T-helper 1 cell treated with Interleukin-12 subunit alpha and Interleukin-12 subunit beta and Interleukin-4 antibody, amounts not matched to agents 30 μg/mL and 1 μg/mL, for 36 hours (primary cell): ENCODE data around the gene RBL1.
"Not testable (repeated sequence)": the region's sequence is repeated elsewhere in the genome, so short reads cannot be mapped to it uniquely, and the experiment has no call there.

Experiments
- H3K27ac Mint-ChIP-seq: one replicate; pipeline ENCODE4 v1.8.0; 2021; ENCODE audit warnings: mild to moderate bottlenecking, mixed read lengths
- H3K27me3 Mint-ChIP-seq: one replicate; pipeline ENCODE4 v1.8.0; 2021; ENCODE audit warnings: low read depth, mixed read lengths
- H3K36me3 Mint-ChIP-seq: one replicate; pipeline ENCODE4 v1.8.0; 2021; ENCODE audit warnings: low read depth, mixed read lengths
- H3K4me1 Mint-ChIP-seq: one replicate; pipeline ENCODE4 v1.8.0; 2021; ENCODE audit warnings: low read depth, mixed read lengths
- H3K4me3 Mint-ChIP-seq: one replicate; pipeline ENCODE4 v1.8.0; 2021; ENCODE audit warnings: mild to moderate bottlenecking, moderate library complexity, mixed read lengths
- H3K9me3 Mint-ChIP-seq: one replicate; pipeline ENCODE4 v1.8.0; 2021; ENCODE audit warnings: mixed read lengths

The RBL1 gene

DNA sequence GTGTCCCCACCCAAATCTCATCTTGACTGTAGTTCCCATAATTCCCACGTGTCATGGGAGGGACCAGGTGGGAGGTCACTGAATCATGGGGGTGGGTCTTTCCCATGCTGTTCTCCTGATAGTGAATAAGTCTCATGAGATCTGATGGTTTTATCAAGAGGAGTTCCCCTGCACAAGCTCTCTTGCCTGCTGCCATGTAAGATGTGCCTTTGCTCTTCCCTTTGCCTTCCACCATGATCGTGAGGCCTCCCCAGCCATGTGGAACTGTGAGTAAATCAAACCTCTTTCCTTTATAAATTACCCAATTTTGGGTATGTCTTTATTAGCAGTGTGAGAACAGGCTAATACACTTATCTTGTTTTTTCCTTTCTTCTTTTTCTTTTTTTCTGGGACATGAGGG is 56.4 kb downstream of the RBL1 start:
- H3K4me3 Mint-ChIP-seq, H3K27me3 Mint-ChIP-seq, H3K9me3 Mint-ChIP-seq, H3K27ac Mint-ChIP-seq: not testable (repeated sequence)
- H3K36me3 Mint-ChIP-seq: peaks cover 48% of the 10 kb centered on the region
- peaks cover 16% of the 10 kb centered on the region for H3K4me1 Mint-ChIP-seq

DNA sequence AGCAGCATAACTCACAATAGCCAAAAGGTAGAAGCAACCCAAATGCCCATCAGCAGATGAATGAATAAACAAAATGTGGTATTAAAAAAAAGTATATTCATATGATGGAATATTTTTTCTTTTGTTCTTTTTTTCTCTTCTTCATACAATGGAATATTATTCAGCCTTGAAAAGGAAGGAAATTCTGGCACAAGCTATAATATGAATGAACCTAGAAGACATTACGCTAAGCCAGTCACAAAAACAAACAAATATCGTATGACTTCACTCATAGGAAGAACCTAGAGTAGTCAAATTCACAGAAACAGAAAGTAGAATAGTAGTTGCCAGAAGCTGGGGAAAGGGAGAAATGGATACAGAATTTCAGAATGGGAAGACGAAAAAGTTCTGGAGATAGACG is 63.7 kb downstream of the RBL1 start:
- no peaks in the 10 kb centered on the region for H3K27me3 Mint-ChIP-seq
- no peak overlapping the region for H3K4me3 Mint-ChIP-seq
- H3K9me3 Mint-ChIP-seq: peaks cover 8% of the 10 kb centered on the region
- H3K36me3 Mint-ChIP-seq: peaks cover 46% of the 10 kb centered on the region
- peaks cover 6% of the 10 kb centered on the region for H3K4me1 Mint-ChIP-seq
- no peak overlapping the region for H3K27ac Mint-ChIP-seq

DNA sequence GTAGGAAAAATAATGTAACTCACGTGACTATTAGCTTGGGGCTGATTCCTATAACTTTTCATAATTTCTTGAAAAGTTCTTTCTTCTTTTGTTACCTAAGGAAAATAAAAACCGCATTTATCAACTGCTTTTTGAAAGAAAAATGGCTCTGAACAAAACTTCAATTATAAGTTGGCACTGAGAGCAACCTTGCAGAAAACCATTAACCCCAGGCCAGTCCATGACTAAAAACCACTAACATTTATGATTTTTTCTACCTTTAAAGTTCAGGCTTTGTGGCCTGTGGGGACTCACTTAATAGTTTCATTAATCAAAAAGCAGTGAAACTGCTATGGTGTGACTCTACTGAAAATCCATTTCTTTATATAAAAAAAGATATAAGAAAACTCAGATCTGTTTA is 75.2 kb downstream of the RBL1 start:
- Mint-ChIP-seq H3K27me3 (no peaks in the 10 kb centered on the region), H3K27ac (no peak overlapping the region), H3K36me3 (peaks cover 35% of the 10 kb centered on the region), H3K9me3 (no peaks in the 10 kb centered on the region), H3K4me1 (peaks cover 21% of the 10 kb centered on the region), H3K4me3 (no peak overlapping the region)

- H3K27ac Mint-ChIP-seq, H3K9me3 Mint-ChIP-seq, H3K4me3 Mint-ChIP-seq, H3K27me3 Mint-ChIP-seq: not testable (repeated sequence)
- Mint-ChIP-seq H3K36me3 (peaks cover 18% of the 10 kb centered on the region), H3K4me1 (peaks cover 27% of the 10 kb centered on the region)
Measured at GRCh38 chr20:37012631-37013030, 83.2 kb downstream of the RBL1 start.

DNA sequence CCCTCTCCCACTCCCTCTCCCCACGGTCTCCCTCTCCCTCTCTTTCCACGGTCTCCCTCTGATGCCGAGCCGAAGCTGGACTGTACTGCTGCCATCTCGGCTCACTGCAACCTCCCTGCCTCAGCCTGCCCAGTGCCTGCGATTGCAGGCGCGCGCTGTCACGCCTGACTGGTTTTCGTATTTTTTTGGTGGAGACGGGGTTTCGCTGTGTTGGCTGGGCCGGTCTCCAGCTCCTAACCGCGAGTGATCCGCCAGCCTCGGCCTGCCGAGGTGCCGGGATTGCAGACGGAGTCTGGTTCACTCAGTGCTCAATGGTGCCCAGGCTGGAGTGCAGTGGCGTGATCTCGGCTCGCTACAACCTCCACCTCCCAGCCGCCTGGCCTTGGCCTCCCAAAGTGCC is 83.9 kb downstream of the RBL1 start:
- H3K27ac Mint-ChIP-seq, H3K9me3 Mint-ChIP-seq, H3K4me3 Mint-ChIP-seq, H3K27me3 Mint-ChIP-seq: not testable (repeated sequence)
- Mint-ChIP-seq H3K4me1 (peaks cover 24% of the 10 kb centered on the region), H3K36me3 (peaks cover 12% of the 10 kb centered on the region)

- Mint-ChIP-seq H3K4me3 (no peak overlapping the region), H3K27ac (no peak overlapping the region)
Measured at GRCh38 chr20:37011147-37011546, 84.7 kb downstream of the RBL1 start.

DNA sequence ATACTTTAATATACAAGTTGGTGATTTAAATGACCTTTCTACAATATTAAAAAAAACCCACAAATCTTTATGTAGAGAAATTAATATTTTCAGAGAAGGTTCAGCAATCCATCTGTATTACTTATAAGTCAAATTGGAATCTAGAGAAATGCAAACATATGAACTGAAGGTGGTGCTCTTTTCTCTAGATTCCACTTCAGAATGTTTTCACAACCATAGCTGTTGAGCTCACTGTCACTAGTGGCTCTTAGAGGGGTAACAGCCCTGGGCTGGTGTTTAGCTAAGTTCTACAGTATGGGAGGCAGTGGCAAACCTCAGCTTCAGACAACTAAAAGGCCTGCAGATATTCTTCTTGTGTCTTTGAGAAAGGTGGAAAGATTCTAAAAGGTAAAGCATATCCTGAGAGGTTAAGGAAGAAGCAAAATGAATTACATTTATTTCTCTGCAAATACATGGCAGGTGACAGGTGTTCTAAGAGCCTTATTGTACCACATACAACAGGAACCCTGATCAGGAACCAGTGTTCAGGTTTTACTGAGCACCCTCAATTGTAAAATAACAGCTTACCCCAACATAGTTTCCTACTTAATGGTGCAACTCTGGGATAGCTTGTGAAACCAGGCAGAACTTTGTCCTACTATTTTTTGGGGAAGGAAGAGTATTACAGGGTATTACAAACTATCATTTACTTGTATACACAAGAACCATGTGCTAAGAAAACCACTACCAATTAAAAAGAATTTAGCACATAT is 87.7 kb downstream of the RBL1 start:
- Mint-ChIP-seq H3K4me3 (no peak overlapping the region), H3K27ac (peak overlapping the region; percentile 76), H3K9me3 (no peaks in the 10 kb centered on the region), H3K36me3 (peaks cover 11% of the 10 kb centered on the region), H3K27me3 (no peaks in the 10 kb centered on the region), H3K4me1 (peaks cover 15% of the 10 kb centered on the region)

More at GRCh38 chr20:37011147-37011546, 84.7 kb downstream of the RBL1 start:
- peaks cover 19% of the 10 kb centered on the region for H3K4me1 Mint-ChIP-seq
- H3K36me3 Mint-ChIP-seq: peaks cover 8% of the 10 kb centered on the region
- H3K27me3 Mint-ChIP-seq: no peaks in the 10 kb centered on the region
- no peaks in the 10 kb centered on the region for H3K9me3 Mint-ChIP-seq

GRCh38 chr20:37005062-37005942 is 90.5 kb downstream of the RBL1 start:
- H3K36me3 Mint-ChIP-seq: peaks cover 15% of the 10 kb centered on the region
- H3K9me3 Mint-ChIP-seq, H3K27me3 Mint-ChIP-seq, H3K27ac Mint-ChIP-seq, H3K4me3 Mint-ChIP-seq: not testable (repeated sequence)
- H3K4me1 Mint-ChIP-seq: peaks cover 15% of the 10 kb centered on the region

DNA sequence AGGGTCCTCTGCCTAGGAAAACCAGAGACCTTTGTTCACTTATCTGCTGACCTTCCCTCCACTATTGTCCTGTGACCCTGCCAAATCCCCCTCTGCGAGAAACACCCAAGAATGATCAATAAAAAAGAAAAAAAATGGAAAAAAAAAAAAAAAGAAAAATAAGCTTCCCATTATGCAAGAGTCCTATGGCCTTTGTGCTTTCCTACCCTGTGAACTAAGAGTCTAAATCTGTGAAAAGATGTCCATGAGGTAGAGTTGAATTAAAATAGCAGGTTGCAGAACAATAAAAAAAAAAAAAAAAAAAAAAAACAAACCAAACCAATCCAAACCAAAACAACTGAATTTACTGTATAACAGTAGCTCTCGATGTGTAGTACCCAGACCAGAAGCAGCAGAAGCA is 94.2 kb downstream of the RBL1 start:
- H3K9me3 Mint-ChIP-seq, H3K27ac Mint-ChIP-seq, H3K27me3 Mint-ChIP-seq, H3K4me1 Mint-ChIP-seq, H3K4me3 Mint-ChIP-seq: not testable (repeated sequence)
- peaks cover 25% of the 10 kb centered on the region for H3K36me3 Mint-ChIP-seq

- H3K9me3 Mint-ChIP-seq, H3K4me3 Mint-ChIP-seq: not testable (repeated sequence)
Measured at GRCh38 chr20:37000171-37000570, 95.6 kb downstream of the RBL1 start.

GRCh38 chr20:36998652-36999051 is 97.1 kb downstream of the RBL1 start:
- peaks cover 6% of the 10 kb centered on the region for H3K9me3 Mint-ChIP-seq
- H3K36me3 Mint-ChIP-seq: peaks cover 47% of the 10 kb centered on the region
- peak overlapping the region; percentile 76 for H3K27ac Mint-ChIP-seq
- no peaks in the 10 kb centered on the region for H3K27me3 Mint-ChIP-seq
- peaks cover 4% of the 10 kb centered on the region for H3K4me1 Mint-ChIP-seq
- no peak overlapping the region for H3K4me3 Mint-ChIP-seq

More at GRCh38 chr20:37000171-37000570, 95.6 kb downstream of the RBL1 start:
- H3K27me3 Mint-ChIP-seq, H3K4me1 Mint-ChIP-seq, H3K27ac Mint-ChIP-seq: not testable (repeated sequence)
- peaks cover 36% of the 10 kb centered on the region for H3K36me3 Mint-ChIP-seq

DNA sequence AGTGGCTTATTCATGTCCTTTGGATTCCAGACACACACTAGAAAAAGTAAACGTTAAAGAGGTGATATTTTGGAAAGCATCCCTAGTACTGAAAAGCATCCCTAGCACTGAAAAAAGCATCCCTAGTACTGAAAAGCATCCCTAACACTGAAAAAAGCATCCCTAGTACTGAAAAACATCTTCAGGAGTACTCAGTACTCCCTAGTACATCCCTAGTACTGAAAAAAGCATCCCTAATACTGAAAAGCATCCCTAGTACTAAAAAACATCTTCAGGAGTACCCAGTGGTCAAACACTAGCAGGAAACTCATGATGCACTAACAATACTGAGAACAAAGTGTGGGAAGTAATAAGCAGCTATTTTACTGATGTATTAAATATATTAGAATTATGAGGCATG is 98.7 kb downstream of the RBL1 start:
- Mint-ChIP-seq H3K27ac (no peak overlapping the region), H3K36me3 (peaks cover 47% of the 10 kb centered on the region), H3K4me3 (no peak overlapping the region), H3K9me3 (peaks cover 13% of the 10 kb centered on the region), H3K27me3 (no peaks in the 10 kb centered on the region), H3K4me1 (peaks cover 2% of the 10 kb centered on the region)

- Mint-ChIP-seq H3K36me3 (peaks cover 49% of the 10 kb centered on the region), H3K9me3 (peaks cover 13% of the 10 kb centered on the region)
- H3K4me3 Mint-ChIP-seq, H3K4me1 Mint-ChIP-seq, H3K27me3 Mint-ChIP-seq, H3K27ac Mint-ChIP-seq: not testable (repeated sequence)
Measured at GRCh38 chr20:36994221-36994620, 101.6 kb downstream of the RBL1 start.

DNA sequence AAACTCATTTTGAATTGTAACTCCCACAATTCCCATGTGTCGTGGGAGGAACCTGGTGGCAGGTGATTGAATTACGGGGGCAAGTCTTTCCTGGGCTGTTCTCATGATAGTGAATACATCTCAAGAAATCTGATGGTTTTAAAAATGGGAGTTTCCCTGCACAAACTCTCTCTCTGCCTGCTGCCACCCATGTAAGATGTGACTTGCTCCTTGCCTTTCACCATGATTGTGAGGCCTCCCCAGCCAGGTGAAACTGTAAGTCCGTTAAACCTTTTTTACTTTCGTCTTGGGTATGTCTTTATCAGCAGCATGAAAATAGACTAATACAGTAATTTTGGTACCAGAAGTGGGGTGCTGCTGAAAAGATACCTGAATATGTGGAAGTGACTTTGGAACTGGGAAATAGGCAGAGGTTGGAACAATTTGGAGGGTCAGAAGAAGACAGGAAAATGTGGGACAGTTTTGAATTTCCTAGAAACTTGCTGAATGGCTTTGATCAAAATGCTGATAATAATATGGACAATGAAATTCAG is 102.9 kb downstream of the RBL1 start:
- no peak overlapping the region for H3K27ac Mint-ChIP-seq
- peaks cover 20% of the 10 kb centered on the region for H3K4me1 Mint-ChIP-seq
- H3K9me3 Mint-ChIP-seq: peaks cover 13% of the 10 kb centered on the region
- H3K27me3 Mint-ChIP-seq: no peaks in the 10 kb centered on the region
- H3K4me3 Mint-ChIP-seq: no peak overlapping the region
- H3K36me3 Mint-ChIP-seq: peaks cover 45% of the 10 kb centered on the region

GRCh38 chr20:36991703-36992102 is 104.1 kb downstream of the RBL1 start:
- no peaks in the 10 kb centered on the region for H3K27me3 Mint-ChIP-seq
- H3K36me3 Mint-ChIP-seq: peaks cover 41% of the 10 kb centered on the region
- peaks cover 13% of the 10 kb centered on the region for H3K9me3 Mint-ChIP-seq
- no peak overlapping the region for H3K27ac Mint-ChIP-seq
- H3K4me3 Mint-ChIP-seq: no peak overlapping the region
- H3K4me1 Mint-ChIP-seq: peaks cover 22% of the 10 kb centered on the region
